ENCODE data around the gene PRSS2. TPM values are rescaled to one million over a fixed set of nuclear protein-coding genes. Genes with fewer than 3 reads are reported as not detected.

Gene PRSS2
- total and polyA plus RNA-seq, 9 of the 15 experiments (the other 6 are each of a cell fraction or from before 2014, with no cell fraction given), result 1.3 to 23.9 (median 3.8) TPM

DNA sequence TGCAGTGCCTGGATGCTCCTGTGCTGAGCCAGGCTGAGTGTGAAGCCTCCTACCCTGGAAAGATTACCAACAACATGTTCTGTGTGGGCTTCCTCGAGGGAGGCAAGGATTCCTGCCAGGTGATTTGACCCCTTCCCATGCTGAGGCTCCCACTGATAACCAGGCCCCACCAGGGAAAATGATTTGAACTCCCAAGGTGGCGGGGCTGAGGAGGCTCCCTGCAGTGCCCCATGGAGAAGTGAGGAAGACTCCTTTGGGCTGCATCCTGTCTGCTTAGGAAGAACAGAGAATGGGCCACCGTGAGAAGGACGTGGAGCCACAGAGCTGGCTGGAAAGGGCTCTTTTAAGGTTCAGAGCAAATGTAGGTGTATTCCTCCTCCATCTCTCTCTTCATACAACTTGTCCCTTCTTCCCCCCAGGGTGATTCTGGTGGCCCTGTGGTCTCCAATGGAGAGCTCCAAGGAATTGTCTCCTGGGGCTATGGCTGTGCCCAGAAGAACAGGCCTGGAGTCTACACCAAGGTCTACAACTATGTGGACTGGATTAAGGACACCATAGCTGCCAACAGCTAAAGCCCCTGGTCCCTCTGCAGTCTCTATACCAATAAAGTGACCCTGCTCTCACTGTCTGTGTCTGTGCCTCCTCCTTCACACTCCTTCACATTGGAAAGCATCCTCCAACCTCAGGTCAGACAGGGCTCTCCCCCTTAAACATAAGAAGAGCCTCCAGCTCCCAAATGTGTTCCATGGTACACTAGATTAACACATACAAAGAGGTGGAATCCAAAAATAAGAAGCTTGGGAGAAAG lies 3.4 kb downstream of the PRSS2 start:
- no peak for DNase-seq (ENCODE audit: extremely low read depth in 1 of 4, low spot score in 3 of 4)
- WGBS (ENCODE audit: insufficient coverage, low coverage, missing lambda C conversion rate), result 4% methylated on average over 4 of the region's 4 CpGs
- H3K27ac ChIP-seq (ENCODE audit: extremely low read depth, low read depth, low read length), result no peak overlapping the region
- CTCF ChIA-PET (ENCODE audit: low intra/inter-chr PET ratio), result no interaction called here
- H3K9me1 ChIP-seq (ENCODE audit: control insufficient read depth, insufficient read depth, low read length), result no peaks in the 10 kb centered on the region
- no TSS peak for BruUV-seq (replicated peaks)
- in situ Hi-C loops (cut with MboI) (no loop called here), intact Hi-C loops (cut with micrococcal nuclease) (no loop called here)
- TF ChIP-seq HDAC3 (IDR thresholded peaks at IDR 0.05; ENCODE audit: borderline replicate concordance, partially characterized antibody) (no peak), ZNF431 (CRISPR knock-in tag; IDR thresholded peaks at IDR 0.05) (no peak)
- TF ChIP-seq, protein P1, sequence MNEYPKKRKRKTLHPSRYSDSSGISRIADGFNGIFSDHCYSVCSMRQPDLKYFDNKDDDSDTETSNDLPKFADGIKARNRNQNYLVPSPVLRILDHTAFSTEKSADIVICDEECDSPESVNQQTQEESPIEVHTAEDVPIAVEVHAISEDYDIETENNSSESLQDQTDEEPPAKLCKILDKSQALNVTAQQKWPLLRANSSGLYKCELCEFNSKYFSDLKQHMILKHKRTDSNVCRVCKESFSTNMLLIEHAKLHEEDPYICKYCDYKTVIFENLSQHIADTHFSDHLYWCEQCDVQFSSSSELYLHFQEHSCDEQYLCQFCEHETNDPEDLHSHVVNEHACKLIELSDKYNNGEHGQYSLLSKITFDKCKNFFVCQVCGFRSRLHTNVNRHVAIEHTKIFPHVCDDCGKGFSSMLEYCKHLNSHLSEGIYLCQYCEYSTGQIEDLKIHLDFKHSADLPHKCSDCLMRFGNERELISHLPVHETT (CRISPR knock-in tag; conservative IDR thresholded peaks at IDR 0.05 in 1 of 2, IDR thresholded peaks at IDR 0.05 in 1 of 2), result no peak
- TF ChIP-seq, protein P2, sequence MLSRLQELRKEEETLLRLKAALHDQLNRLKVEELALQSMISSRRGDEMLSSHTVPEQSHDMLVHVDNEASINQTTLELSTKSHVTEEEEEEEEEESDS (CRISPR knock-in tag; IDR thresholded peaks at IDR 0.05), result no peak
- TF ChIP-seq, protein P3, sequence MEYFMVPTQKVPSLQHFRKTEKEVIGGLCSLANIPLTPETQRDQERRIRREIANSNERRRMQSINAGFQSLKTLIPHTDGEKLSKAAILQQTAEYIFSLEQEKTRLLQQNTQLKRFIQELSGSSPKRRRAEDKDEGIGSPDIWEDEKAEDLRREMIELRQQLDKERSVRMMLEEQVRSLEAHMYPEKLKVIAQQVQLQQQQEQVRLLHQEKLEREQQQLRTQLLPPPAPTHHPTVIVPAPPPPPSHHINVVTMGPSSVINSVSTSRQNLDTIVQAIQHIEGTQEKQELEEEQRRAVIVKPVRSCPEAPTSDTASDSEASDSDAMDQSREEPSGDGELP (CRISPR knock-in tag; IDR thresholded peaks at IDR 0.05; ENCODE audit: borderline replicate concordance), result no peak
- no peak overlapping the region for H3K4me3 ChIP-seq
- no peaks in the 10 kb centered on the region; the same call in 1 of the 2 replicates for H4K20me1 ChIP-seq (replicated peaks; ENCODE audit: control insufficient read depth, insufficient read depth, low read length)
- no peak overlapping the region for H3K9ac ChIP-seq (ENCODE audit: insufficient read depth in 1 of 2, low read depth in 2 of 2, low read length in 2 of 2)
- POLR2A ChIA-PET, result interaction anchor here (0.7 to 1.1 kb wide), 4 partner anchors 10 to 273 kb away, joined by 3 read pairs; no protein-coding TSS in a partner anchor
- FAIRE-seq, result no peak
- no peak overlapping the region for H3K4me2 ChIP-seq (ENCODE audit: insufficient read depth, low read length)
- no peaks in the 10 kb centered on the region for H3K9me3 ChIP-seq (replicated peaks; ENCODE audit: control insufficient read depth, insufficient read depth, low read depth, low read length)
- no peaks in the 10 kb centered on the region for H3K36me3 ChIP-seq (ENCODE audit: control insufficient read depth, insufficient read depth, low read length)
- no peak for ATAC-seq
- H2AFZ ChIP-seq (ENCODE audit: low read depth, low read length), result no peak overlapping the region
- H3K79me2 ChIP-seq (ENCODE audit: control insufficient read depth, insufficient read depth, low read length), result no peaks in the 10 kb centered on the region
- H3K4me1 ChIP-seq (replicated peaks in 1 of 2; ENCODE audit: control insufficient read depth in 2 of 2, insufficient read depth in 2 of 2, low read length in 2 of 2), result no peaks in the 10 kb centered on the region; a peak in 1 of 5 replicates
- H3K27me3 ChIP-seq (ENCODE audit: control insufficient read depth in 2 of 2, insufficient read depth in 2 of 2, low read length in 2 of 2), result peaks cover 0 to 33% of the 10 kb centered on the region in 2 experiments; a peak in 3 of 5 replicates

Data from K562 (cell line).